B cell (primary cell): ENCODE measurements around the gene MAP3K20.

Experiments used
- EZH2 ChIP-seq: IDR thresholded peaks from 2 replicates; pipeline ENCODE4 v1.6.1; 2012; ENCODE audit warnings: borderline replicate concordance, low read depth, mild to moderate bottlenecking, moderate library complexity, low read length; ENCODE audit not compliant: insufficient read depth, poor library complexity, severe bottlenecking
- TF ChIP-seq, protein P1 (sequence below): fragments of 200-600 bp; IDR thresholded peaks from one replicate; pipeline ENCODE4 v1.8.0; 2022; ENCODE audit warnings: antibody characterized with exemption, mild to moderate bottlenecking

DNA sequence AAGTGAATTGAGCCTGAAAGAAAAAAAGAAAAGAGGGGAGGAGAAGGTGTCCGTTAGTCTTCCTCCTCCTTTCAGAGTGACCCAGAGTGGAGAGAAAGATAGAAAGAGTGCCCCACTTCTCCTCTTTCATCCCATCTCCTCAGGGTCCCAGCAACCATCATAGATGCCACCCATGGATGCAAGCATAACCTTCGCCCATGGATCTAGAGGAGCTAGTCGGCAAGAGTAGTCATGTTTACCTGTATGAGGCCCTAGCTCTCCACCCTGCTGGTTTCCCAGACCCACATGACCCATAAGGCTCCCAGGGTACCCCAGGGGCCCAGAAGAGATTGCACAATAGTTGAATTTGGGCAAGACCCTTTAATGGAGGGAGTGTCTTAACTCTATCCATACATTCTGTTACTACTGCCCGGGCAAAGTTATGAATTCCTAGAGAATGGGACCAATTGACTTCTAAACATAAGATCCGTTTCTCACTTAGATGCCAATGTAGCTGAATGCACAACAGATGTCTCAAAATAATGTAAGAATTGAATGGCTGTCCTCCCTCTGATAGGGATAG lies 223.0 kb downstream of the MAP3K20 start:
- TF ChIP-seq, protein P1, sequence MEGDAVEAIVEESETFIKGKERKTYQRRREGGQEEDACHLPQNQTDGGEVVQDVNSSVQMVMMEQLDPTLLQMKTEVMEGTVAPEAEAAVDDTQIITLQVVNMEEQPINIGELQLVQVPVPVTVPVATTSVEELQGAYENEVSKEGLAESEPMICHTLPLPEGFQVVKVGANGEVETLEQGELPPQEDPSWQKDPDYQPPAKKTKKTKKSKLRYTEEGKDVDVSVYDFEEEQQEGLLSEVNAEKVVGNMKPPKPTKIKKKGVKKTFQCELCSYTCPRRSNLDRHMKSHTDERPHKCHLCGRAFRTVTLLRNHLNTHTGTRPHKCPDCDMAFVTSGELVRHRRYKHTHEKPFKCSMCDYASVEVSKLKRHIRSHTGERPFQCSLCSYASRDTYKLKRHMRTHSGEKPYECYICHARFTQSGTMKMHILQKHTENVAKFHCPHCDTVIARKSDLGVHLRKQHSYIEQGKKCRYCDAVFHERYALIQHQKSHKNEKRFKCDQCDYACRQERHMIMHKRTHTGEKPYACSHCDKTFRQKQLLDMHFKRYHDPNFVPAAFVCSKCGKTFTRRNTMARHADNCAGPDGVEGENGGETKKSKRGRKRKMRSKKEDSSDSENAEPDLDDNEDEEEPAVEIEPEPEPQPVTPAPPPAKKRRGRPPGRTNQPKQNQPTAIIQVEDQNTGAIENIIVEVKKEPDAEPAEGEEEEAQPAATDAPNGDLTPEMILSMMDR: no peak
- no peak for TF ChIP-seq EZH2
